PC-3 (cell line): ENCODE measurements around the gene DLX2. TPM values are rescaled to one million over a fixed set of nuclear protein-coding genes. Genes with fewer than 3 reads are reported as not detected.
"Not testable (repeated sequence)": the region's sequence is repeated elsewhere in the genome, so short reads cannot be mapped to it uniquely, and the experiment has no call there.

Source experiments
- ATAC-seq: fragments of 200-7000 bp; cut with Tn5 transposase; 2 replicates; pipeline ENCODE4 v1.9.1; 2020; ENCODE audit warnings: mild to moderate bottlenecking, moderate library complexity
- BruUV-seq: library from RNA; stranded (reverse); fragments of 400-500 nt; replicated peaks from 2 replicates; lab custom pipeline; 2021; lab: Mats Ljungman, UMichigan
- CTCF ChIA-PET: fragments of 300-600 bp; sonication (Branson Sonifier 250); formaldehyde crosslinking; loops from one replicate; lab custom pipeline; 2022; ENCODE audit warnings: antibody characterized with exemption; lab: Charles Lee
- POLR2A ChIA-PET: fragments of 300-600 bp; sonication (Branson Sonifier 250); formaldehyde crosslinking; loops from one replicate; lab custom pipeline; 2022; ENCODE audit warnings: antibody characterized with exemption; ENCODE audit not compliant: unreplicated experiment; lab: Charles Lee
- DNase-seq: peaks from one replicate; pipeline ENCODE4 v3.0.0-alpha.2; 2015
- H2AFZ ChIP-seq: fragments of 300-600 bp; sonication (generic); 2 replicates; pipeline ENCODE4 v1.6.0; 2016; ENCODE audit warnings: antibody characterized with exemption, low read length
- H3F3A ChIP-seq: fragments of 300-600 bp; sonication (generic); one replicate; pipeline ENCODE4 v1.6.0; 2017; ENCODE audit warnings: antibody characterized with exemption, low read length, control low read depth, mild to moderate bottlenecking; ENCODE audit not compliant: unreplicated experiment
- H3K27ac ChIP-seq: fragments of 300-600 bp; sonication (generic); 2 replicates; pipeline ENCODE4 v1.5.1; 2016; ENCODE audit warnings: mild to moderate bottlenecking, low read length
- H3K27me3 ChIP-seq: fragments of 300-600 bp; sonication (generic); 2 replicates; pipeline ENCODE4 v1.6.1; 2016; ENCODE audit warnings: low read length, mixed read lengths
- H3K36me3 ChIP-seq: fragments of 300-600 bp; sonication (generic); 2 replicates; pipeline ENCODE4 v1.6.1; 2016; ENCODE audit warnings: low read depth, mixed run types, low read length, mixed read lengths
- H3K4me1 ChIP-seq: fragments of 300-600 bp; sonication (generic); 2 replicates; pipeline ENCODE4 v1.5.1; 2016; ENCODE audit warnings: low read length; ENCODE audit not compliant: insufficient read depth
- H3K4me2 ChIP-seq: fragments of 300-600 bp; sonication (generic); 2 replicates; pipeline ENCODE4 v1.6.0; 2016; ENCODE audit warnings: low read length
- H3K4me3 ChIP-seq: fragments of 300-600 bp; sonication (generic); 2 replicates; pipeline ENCODE4 v1.5.1; 2016; ENCODE audit warnings: mild to moderate bottlenecking, low read length, mixed read lengths
- H3K79me2 ChIP-seq: fragments of 300-600 bp; sonication (generic); 2 replicates; pipeline ENCODE4 v1.6.1; 2017; ENCODE audit warnings: low read length, mixed read lengths
- H3K9ac ChIP-seq: fragments of 300-600 bp; sonication (generic); 2 replicates; pipeline ENCODE4 v1.6.0; 2016; ENCODE audit warnings: mild to moderate bottlenecking, low read length
- H3K9me2 ChIP-seq: fragments of 300-600 bp; sonication (generic); replicated peaks from 2 replicates; pipeline ENCODE4 v1.6.1; 2016; ENCODE audit warnings: mixed run types, low read length, mixed read lengths
- H3K9me3 ChIP-seq: fragments of 300-600 bp; sonication (generic); 2 replicates; pipeline ENCODE4 v1.6.1; 2016; ENCODE audit warnings: low read length, mixed read lengths
- H4K20me1 ChIP-seq: fragments of 300-600 bp; sonication (generic); 2 replicates; pipeline ENCODE4 v1.6.1; 2016; ENCODE audit warnings: low read length, mixed read lengths
- EZH2 ChIP-seq: fragments of 300-600 bp; sonication (generic); IDR thresholded peaks from one replicate; pipeline ENCODE4 v1.6.1; 2017; ENCODE audit warnings: antibody characterized with exemption, mild to moderate bottlenecking, low read length; ENCODE audit not compliant: unreplicated experiment
- EZH2phosphoT487 ChIP-seq: fragments of 300-600 bp; sonication (generic); IDR thresholded peaks from 2 replicates; pipeline ENCODE4 v1.6.1; 2018; ENCODE audit warnings: mild to moderate bottlenecking, antibody characterized with exemption, low read length, borderline replicate concordance
- intact Hi-C: fragments of 100-400 bp; cut with micrococcal nuclease; formaldehyde crosslinking; loops from 2 replicates; pipeline ENCODE4 v1.9.0; 2023
- total RNA-seq: library from RNA; depleted of rRNA; stranded (reverse); fragments of >200 nt; gene quantifications from 2 replicates; pipeline ENCODE4 v1.2.3, GENCODE V29; 2014
- TF ChIP-seq, protein P1 (sequence below): fragments of 300-600 bp; sonication (generic); conservative IDR thresholded peaks from 2 replicates; pipeline ENCODE4 v1.5.1; 2017; ENCODE audit warnings: antibody characterized with exemption, low read depth, mild to moderate bottlenecking, low read length

Gene DLX2
- total RNA-seq, 1 experiment from 2014 or later = 1.4 TPM

DNA sequence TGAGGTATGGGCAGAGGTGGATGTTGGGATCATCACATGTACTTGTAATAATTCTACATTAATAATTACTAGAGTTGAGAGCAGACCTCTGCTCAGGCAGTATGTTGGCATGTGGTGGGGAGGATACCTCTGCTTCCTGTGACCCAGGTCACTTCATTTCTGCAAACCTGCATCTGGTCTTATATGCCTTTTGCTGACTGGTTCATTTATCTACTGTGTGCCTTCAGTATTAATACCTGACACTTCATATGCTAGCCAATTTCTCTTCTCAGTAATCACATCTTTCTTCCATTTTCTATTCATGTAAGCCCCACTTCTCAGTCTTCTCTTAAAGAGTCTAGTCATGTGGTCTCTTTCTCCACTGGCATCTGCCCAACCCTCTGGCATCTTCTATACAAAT lies 41.1 kb upstream of the DLX2 start:
- POLR2A ChIA-PET = no interaction called here
- DNase-seq = no peak
- no peak for TF ChIP-seq EZH2phosphoT487
- TF ChIP-seq, protein P1, sequence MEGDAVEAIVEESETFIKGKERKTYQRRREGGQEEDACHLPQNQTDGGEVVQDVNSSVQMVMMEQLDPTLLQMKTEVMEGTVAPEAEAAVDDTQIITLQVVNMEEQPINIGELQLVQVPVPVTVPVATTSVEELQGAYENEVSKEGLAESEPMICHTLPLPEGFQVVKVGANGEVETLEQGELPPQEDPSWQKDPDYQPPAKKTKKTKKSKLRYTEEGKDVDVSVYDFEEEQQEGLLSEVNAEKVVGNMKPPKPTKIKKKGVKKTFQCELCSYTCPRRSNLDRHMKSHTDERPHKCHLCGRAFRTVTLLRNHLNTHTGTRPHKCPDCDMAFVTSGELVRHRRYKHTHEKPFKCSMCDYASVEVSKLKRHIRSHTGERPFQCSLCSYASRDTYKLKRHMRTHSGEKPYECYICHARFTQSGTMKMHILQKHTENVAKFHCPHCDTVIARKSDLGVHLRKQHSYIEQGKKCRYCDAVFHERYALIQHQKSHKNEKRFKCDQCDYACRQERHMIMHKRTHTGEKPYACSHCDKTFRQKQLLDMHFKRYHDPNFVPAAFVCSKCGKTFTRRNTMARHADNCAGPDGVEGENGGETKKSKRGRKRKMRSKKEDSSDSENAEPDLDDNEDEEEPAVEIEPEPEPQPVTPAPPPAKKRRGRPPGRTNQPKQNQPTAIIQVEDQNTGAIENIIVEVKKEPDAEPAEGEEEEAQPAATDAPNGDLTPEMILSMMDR = no peak
- TF ChIP-seq EZH2 = no peak
- Histone ChIP-seq H3K36me3 (no peaks in the 10 kb centered on the region), H3K9me2 (no peaks in the 10 kb centered on the region), H3K4me3 (no peak overlapping the region), H3K4me2 (no peak overlapping the region), H3K27ac (no peak overlapping the region), H4K20me1 (no peaks in the 10 kb centered on the region), H3K79me2 (no peaks in the 10 kb centered on the region), H3K9me3 (no peaks in the 10 kb centered on the region), H3K4me1 (no peaks in the 10 kb centered on the region), H2AFZ (no peak overlapping the region), H3K27me3 (no peaks in the 10 kb centered on the region), H3K9ac (no peak overlapping the region), H3F3A (no peaks in the 10 kb centered on the region)
- intact Hi-C loops = no loop called here
- BruUV-seq = no TSS peak
- CTCF ChIA-PET = no interaction called here
- ATAC-seq = no peak

GRCh38 chr2:172138727-172139126 lies 36.0 kb upstream of the DLX2 start:
- POLR2A ChIA-PET, H2AFZ ChIP-seq, DNase-seq, ATAC-seq, H3K9me2 ChIP-seq, H4K20me1 ChIP-seq, H3K4me2 ChIP-seq, H3K27ac ChIP-seq, H3K4me3 ChIP-seq, H3K9me3 ChIP-seq, intact Hi-C loops, H3K9ac ChIP-seq, H3K27me3 ChIP-seq, H3K79me2 ChIP-seq, CTCF ChIA-PET, H3F3A ChIP-seq, H3K36me3 ChIP-seq, BruUV-seq, H3K4me1 ChIP-seq: not testable (repeated sequence)

DNA sequence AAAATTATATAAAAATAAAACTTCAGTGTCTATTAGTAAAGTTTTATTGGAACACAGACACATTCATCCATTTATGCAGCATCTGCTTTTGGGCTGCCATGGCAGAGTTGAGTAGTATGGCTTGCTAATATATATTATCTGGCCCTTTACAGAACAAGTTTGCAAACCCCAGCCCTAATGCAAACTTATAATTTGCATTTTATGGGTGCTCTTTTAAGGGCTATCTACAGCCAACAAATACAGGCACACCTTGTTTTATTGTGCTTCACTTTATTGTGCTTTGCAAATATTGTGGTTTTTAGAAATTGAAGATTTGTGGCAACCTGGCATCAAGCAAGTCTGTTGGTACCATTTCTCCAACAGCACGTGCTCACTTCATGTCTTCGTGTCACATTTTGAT lies 35.2 kb upstream of the DLX2 start:
- H3K36me3 ChIP-seq = no peaks in the 10 kb centered on the region
- peak; percentile 77 for ATAC-seq
- ChIA-PET POLR2A (no interaction called here), CTCF (no interaction called here)
- H3K9ac ChIP-seq = no peak overlapping the region
- H3K4me3 ChIP-seq = no peak overlapping the region
- H3K27ac ChIP-seq = no peak overlapping the region
- H3K79me2 ChIP-seq = no peaks in the 10 kb centered on the region
- DNase-seq = no peak
- intact Hi-C loops = no loop called here
- no peaks in the 10 kb centered on the region for H3K27me3 ChIP-seq
- H4K20me1 ChIP-seq = no peaks in the 10 kb centered on the region
- H3K4me1 ChIP-seq = no peaks in the 10 kb centered on the region
- H2AFZ ChIP-seq = no peak overlapping the region
- no TSS peak for BruUV-seq
- TF ChIP-seq EZH2phosphoT487 (no peak), EZH2 (no peak)
- TF ChIP-seq, protein P1 = no peak
- no peaks in the 10 kb centered on the region for H3K9me2 ChIP-seq
- no peak overlapping the region for H3K4me2 ChIP-seq
- no peaks in the 10 kb centered on the region for H3F3A ChIP-seq
- H3K9me3 ChIP-seq = no peaks in the 10 kb centered on the region
